OCI-LY1 (cell line): ENCODE data around the gene NPIPB2.
A peak's percentile ranks its signal among the peaks of the same experiment; 100 is the strongest.

Experiments
- H2AFZ ChIP-seq: fragments of 200-600 bp; sonication (generic), shearing (Covaris generic); 2 replicates; pipeline ENCODE4 v1.6.0; 2014; ENCODE audit warnings: antibody characterized with exemption, mild to moderate bottlenecking, low read length
- H3F3A ChIP-seq: fragments of 200-600 bp; sonication (generic), shearing (Covaris generic); 2 replicates; pipeline ENCODE4 v1.6.0; 2014; ENCODE audit warnings: mild to moderate bottlenecking, antibody characterized with exemption, low read length, moderate library complexity; ENCODE audit not compliant: insufficient read depth
- H3K27ac ChIP-seq: fragments of 200-600 bp; sonication (generic); 2 replicates; pipeline ENCODE4 v1.5.1; 2014; ENCODE audit warnings: low read length, mixed run types, mild to moderate bottlenecking, low read depth; ENCODE audit not compliant: poor library complexity, severe bottlenecking
- H3K27me3 ChIP-seq: fragments of 200-600 bp; sonication (generic); 2 replicates; pipeline ENCODE4 v1.6.0; 2014; ENCODE audit warnings: antibody characterized with exemption, mild to moderate bottlenecking, low read length, moderate library complexity; ENCODE audit not compliant: insufficient read depth
- H3K36me3 ChIP-seq: fragments of 200-600 bp; sonication (generic); 2 replicates; pipeline ENCODE4 v1.6.1; 2014; ENCODE audit warnings: mild to moderate bottlenecking, antibody characterized with exemption, low read length, moderate library complexity, mixed read lengths; ENCODE audit not compliant: insufficient read depth
- H3K4me1 ChIP-seq: fragments of 200-600 bp; sonication (generic); 2 replicates; pipeline ENCODE4 v1.5.1; 2014; ENCODE audit warnings: mild to moderate bottlenecking, low read length, moderate library complexity; ENCODE audit not compliant: insufficient read depth, severe bottlenecking
- H3K4me2 ChIP-seq: fragments of 200-600 bp; sonication (generic), shearing (Covaris generic); 2 replicates; pipeline ENCODE4 v1.6.1; 2014; ENCODE audit warnings: low read length
- H3K4me3 ChIP-seq: fragments of 200-600 bp; sonication (generic); 2 replicates; pipeline ENCODE4 v1.5.1; 2014; ENCODE audit warnings: low read length, low read depth, mild to moderate bottlenecking, mixed read lengths; ENCODE audit not compliant: poor library complexity, severe bottlenecking
- H3K79me2 ChIP-seq: fragments of 200-600 bp; shearing (Covaris generic); 2 replicates; pipeline ENCODE4 v1.6.1; 2016; ENCODE audit warnings: mixed run types, low read length, mixed read lengths; ENCODE audit not compliant: insufficient read depth
- H3K9ac ChIP-seq: fragments of 200-600 bp; sonication (generic), shearing (Covaris generic); 2 replicates; pipeline ENCODE4 v1.6.1; 2014; ENCODE audit warnings: mild to moderate bottlenecking, low read length, mixed read lengths
- H3K9me2 ChIP-seq: fragments of 200-600 bp; sonication (generic), shearing (Covaris generic); 2 replicates; pipeline ENCODE4 v1.6.1; 2014; ENCODE audit warnings: low read depth, mild to moderate bottlenecking, low read length, mixed read lengths
- H3K9me3 ChIP-seq: fragments of 200-600 bp; shearing (Covaris generic); 2 replicates; pipeline ENCODE4 v1.6.1; 2014; ENCODE audit warnings: low read length, mixed read lengths
- H4K20me1 ChIP-seq: fragments of 200-600 bp; sonication (generic), shearing (Covaris generic); 2 replicates; pipeline ENCODE4 v1.6.0; 2016; ENCODE audit warnings: mild to moderate bottlenecking, low read length; ENCODE audit not compliant: insufficient read depth
- CTCF ChIP-seq: fragments of 200-600 bp; sonication (generic), shearing (Covaris generic); IDR thresholded peaks from 2 replicates; pipeline ENCODE4 v1.5.1; 2017; ENCODE audit warnings: mild to moderate bottlenecking, antibody characterized with exemption, low read length, moderate library complexity, mixed read lengths
- EZH2 ChIP-seq: fragments of 200-600 bp; sonication (generic), shearing (Covaris generic); IDR thresholded peaks from 2 replicates; pipeline ENCODE4 v1.8.0; 2017; ENCODE audit warnings: borderline replicate concordance, mixed run types, mild to moderate bottlenecking, antibody characterized with exemption, low read length, moderate library complexity, mixed read lengths

The NPIPB2 gene

GRCh38 chr16:11986521-11987057, 44.7 kb upstream of the NPIPB2 start:
- Histone ChIP-seq H3K9me3 (no peaks in the 10 kb centered on the region), H3K9me2 (no peaks in the 10 kb centered on the region), H3K27ac (peak overlapping the region; percentile 0), H3K79me2 (peaks cover 46% of the 10 kb centered on the region), H2AFZ (no peak overlapping the region), H3K36me3 (peaks cover 13% of the 10 kb centered on the region), H3K9ac (no peak overlapping the region), H4K20me1 (no peaks in the 10 kb centered on the region), H3K4me1 (peaks cover 47% of the 10 kb centered on the region), H3K4me2 (no peak overlapping the region), H3F3A (no peaks in the 10 kb centered on the region), H3K27me3 (no peaks in the 10 kb centered on the region), H3K4me3 (no peak overlapping the region)
- TF ChIP-seq CTCF (no peak), EZH2 (no peak)

GRCh38 chr16:11985250-11985649, 43.4 kb upstream of the NPIPB2 start:
- H3K9ac ChIP-seq, result no peak overlapping the region
- H3K9me3 ChIP-seq, result no peaks in the 10 kb centered on the region
- TF ChIP-seq EZH2 (no peak), CTCF (no peak)
- no peak overlapping the region for H3K27ac ChIP-seq
- H3K36me3 ChIP-seq, result peaks cover 13% of the 10 kb centered on the region
- H2AFZ ChIP-seq, result no peak overlapping the region
- H3K4me1 ChIP-seq, result peaks cover 60% of the 10 kb centered on the region
- H3K9me2 ChIP-seq, result no peaks in the 10 kb centered on the region
- peaks cover 53% of the 10 kb centered on the region for H3K79me2 ChIP-seq
- H4K20me1 ChIP-seq, result no peaks in the 10 kb centered on the region
- H3K27me3 ChIP-seq, result no peaks in the 10 kb centered on the region
- no peaks in the 10 kb centered on the region for H3F3A ChIP-seq
- H3K4me2 ChIP-seq, result no peak overlapping the region
- H3K4me3 ChIP-seq, result no peak overlapping the region

GRCh38 chr16:11980136-11980844, 38.4 kb upstream of the NPIPB2 start:
- H3K27me3 ChIP-seq, result no peaks in the 10 kb centered on the region
- H3K79me2 ChIP-seq, result peaks cover 62% of the 10 kb centered on the region
- TF ChIP-seq EZH2 (no peak), CTCF (no peak)
- H2AFZ ChIP-seq, result no peak overlapping the region
- H3K9me2 ChIP-seq, result no peaks in the 10 kb centered on the region
- H3K4me3 ChIP-seq, result peak overlapping the region; percentile 13
- peak overlapping the region; percentile 48 for H3K27ac ChIP-seq
- H3K9ac ChIP-seq, result peak overlapping the region; percentile 6; the same call in 1 of the 2 replicates
- H3F3A ChIP-seq, result no peaks in the 10 kb centered on the region
- no peaks in the 10 kb centered on the region for H3K36me3 ChIP-seq
- peaks cover 61% of the 10 kb centered on the region for H3K4me1 ChIP-seq
- H3K9me3 ChIP-seq, result no peaks in the 10 kb centered on the region
- peak overlapping the region; percentile 38; the same call in 1 of the 2 replicates for H3K4me2 ChIP-seq
- no peaks in the 10 kb centered on the region for H4K20me1 ChIP-seq
